GM12878 (cell line): Measurements from ENCODE around the gene TRIP4.
"Not testable (repeated sequence)": the region's sequence is repeated elsewhere in the genome, so short reads cannot be mapped to it uniquely, and the experiment has no call there.

Experiments used
- EP300 ChIP-seq, 2 experiments: fragments of 150-350 bp in 1 of 2; IDR thresholded peaks; 2 replicates each; pipeline ENCODE4 v1.6.1; 2011 to 2012; ENCODE audit warnings: low read depth in 2 of 2, low read length in 2 of 2, borderline replicate concordance in 1 of 2, improper control_type of control experiment in 1 of 2, inconsistent platforms in 1 of 2; ENCODE audit not compliant: control insufficient read depth in 1 of 2
- EZH2 ChIP-seq: IDR thresholded peaks from 2 replicates; pipeline ENCODE4 v1.6.1; 2012; ENCODE audit warnings: low read depth, mild to moderate bottlenecking, control low read depth, inconsistent platforms, low read length, borderline replicate concordance; ENCODE audit not compliant: control insufficient read depth
- HDAC6 ChIP-seq: fragments of 200-600 bp; sonication (generic); IDR thresholded peaks from one replicate; pipeline ENCODE4 v1.8.0; 2017; ENCODE audit warnings: antibody characterized with exemption; ENCODE audit not compliant: unreplicated experiment
- JUND ChIP-seq: IDR thresholded peaks from 2 replicates; pipeline ENCODE4 v1.6.1; 2012; ENCODE audit warnings: low read depth, mild to moderate bottlenecking, low read length, improper control_type of control experiment, moderate library complexity
- RAD21 ChIP-seq: IDR thresholded peaks from 2 replicates; pipeline ENCODE4 v1.6.1; 2011; ENCODE audit warnings: mild to moderate bottlenecking, low read depth, low read length, moderate library complexity; ENCODE audit not compliant: insufficient read depth
- YY1 ChIP-seq: IDR thresholded peaks from 2 replicates; pipeline ENCODE4 v1.6.1; 2011; ENCODE audit warnings: low read depth, mild to moderate bottlenecking, low read length
- TF ChIP-seq, protein P1 (sequence below): fragments of 150-350 bp; IDR thresholded peaks from 2 replicates; pipeline ENCODE4 v1.6.1; 2016; ENCODE audit warnings: low read depth, low read length
- TF ChIP-seq, protein P2 (sequence below): IDR thresholded peaks from 2 replicates; pipeline ENCODE4 v1.6.1; 2012; ENCODE audit warnings: low read depth, low read length, improper control_type of control experiment
- TF ChIP-seq, protein P3 (sequence below), 3 experiments: IDR thresholded peaks in 2 of 3; conservative IDR thresholded peaks in 1 of 3; 2 replicates each; pipeline ENCODE4 v1.5.1; 2011; ENCODE audit warnings: low read depth in 3 of 3, low read length in 3 of 3, mild to moderate bottlenecking in 3 of 3, control low read depth in 2 of 3, moderate library complexity in 2 of 3, inconsistent platforms in 1 of 3, mixed read lengths in 1 of 3; ENCODE audit not compliant: control insufficient read depth in 2 of 3, insufficient read depth in 1 of 3; ENCODE audit errors: extremely low read depth in 1 of 3
- TF ChIP-seq, protein P4 (sequence below): IDR thresholded peaks from 2 replicates; pipeline ENCODE4 v1.6.1; 2011; ENCODE audit warnings: low read depth, mild to moderate bottlenecking, low read length, moderate library complexity, borderline replicate concordance; ENCODE audit errors: extremely low read depth

DNA sequence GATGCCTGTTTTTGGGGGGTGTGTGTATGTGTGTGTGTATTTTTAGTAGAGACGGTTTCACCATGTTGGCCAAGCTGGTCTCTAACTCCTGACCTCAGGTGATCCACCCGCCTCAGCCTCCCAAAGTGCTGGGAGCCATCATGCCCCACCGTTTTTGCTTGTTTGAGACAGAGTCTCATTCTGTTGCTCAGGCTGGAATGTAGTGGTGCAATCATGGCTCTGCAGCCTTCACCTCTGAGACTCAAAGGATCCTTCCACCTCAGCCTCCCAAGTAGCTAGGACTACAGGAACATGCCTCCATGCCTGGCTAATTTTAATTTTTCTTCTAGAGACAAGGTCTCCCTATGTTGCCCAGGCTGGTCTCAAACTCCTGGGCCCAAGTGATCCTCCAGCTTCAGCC lies 4.8 kb downstream of the TRIP4 start:
- not testable (repeated sequence) for TF ChIP-seq EP300 (IDR thresholded peaks at IDR 0.05; ENCODE audit: borderline replicate concordance in 1 of 2, control insufficient read depth in 1 of 2, low read depth in 2 of 2, low read length in 2 of 2); RAD21; HDAC6; JUND; EZH2; YY1
- TF ChIP-seq, protein P1, sequence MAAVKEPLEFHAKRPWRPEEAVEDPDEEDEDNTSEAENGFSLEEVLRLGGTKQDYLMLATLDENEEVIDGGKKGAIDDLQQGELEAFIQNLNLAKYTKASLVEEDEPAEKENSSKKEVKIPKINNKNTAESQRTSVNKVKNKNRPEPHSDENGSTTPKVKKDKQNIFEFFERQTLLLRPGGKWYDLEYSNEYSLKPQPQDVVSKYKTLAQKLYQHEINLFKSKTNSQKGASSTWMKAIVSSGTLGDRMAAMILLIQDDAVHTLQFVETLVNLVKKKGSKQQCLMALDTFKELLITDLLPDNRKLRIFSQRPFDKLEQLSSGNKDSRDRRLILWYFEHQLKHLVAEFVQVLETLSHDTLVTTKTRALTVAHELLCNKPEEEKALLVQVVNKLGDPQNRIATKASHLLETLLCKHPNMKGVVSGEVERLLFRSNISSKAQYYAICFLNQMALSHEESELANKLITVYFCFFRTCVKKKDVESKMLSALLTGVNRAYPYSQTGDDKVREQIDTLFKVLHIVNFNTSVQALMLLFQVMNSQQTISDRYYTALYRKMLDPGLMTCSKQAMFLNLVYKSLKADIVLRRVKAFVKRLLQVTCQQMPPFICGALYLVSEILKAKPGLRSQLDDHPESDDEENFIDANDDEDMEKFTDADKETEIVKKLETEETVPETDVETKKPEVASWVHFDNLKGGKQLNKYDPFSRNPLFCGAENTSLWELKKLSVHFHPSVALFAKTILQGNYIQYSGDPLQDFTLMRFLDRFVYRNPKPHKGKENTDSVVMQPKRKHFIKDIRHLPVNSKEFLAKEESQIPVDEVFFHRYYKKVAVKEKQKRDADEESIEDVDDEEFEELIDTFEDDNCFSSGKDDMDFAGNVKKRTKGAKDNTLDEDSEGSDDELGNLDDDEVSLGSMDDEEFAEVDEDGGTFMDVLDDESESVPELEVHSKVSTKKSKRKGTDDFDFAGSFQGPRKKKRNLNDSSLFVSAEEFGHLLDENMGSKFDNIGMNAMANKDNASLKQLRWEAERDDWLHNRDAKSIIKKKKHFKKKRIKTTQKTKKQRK: not testable (repeated sequence)
- TF ChIP-seq, protein P2, sequence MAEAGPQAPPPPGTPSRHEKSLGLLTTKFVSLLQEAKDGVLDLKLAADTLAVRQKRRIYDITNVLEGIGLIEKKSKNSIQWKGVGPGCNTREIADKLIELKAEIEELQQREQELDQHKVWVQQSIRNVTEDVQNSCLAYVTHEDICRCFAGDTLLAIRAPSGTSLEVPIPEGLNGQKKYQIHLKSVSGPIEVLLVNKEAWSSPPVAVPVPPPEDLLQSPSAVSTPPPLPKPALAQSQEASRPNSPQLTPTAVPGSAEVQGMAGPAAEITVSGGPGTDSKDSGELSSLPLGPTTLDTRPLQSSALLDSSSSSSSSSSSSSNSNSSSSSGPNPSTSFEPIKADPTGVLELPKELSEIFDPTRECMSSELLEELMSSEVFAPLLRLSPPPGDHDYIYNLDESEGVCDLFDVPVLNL: not testable (repeated sequence)
- TF ChIP-seq, protein P3, sequence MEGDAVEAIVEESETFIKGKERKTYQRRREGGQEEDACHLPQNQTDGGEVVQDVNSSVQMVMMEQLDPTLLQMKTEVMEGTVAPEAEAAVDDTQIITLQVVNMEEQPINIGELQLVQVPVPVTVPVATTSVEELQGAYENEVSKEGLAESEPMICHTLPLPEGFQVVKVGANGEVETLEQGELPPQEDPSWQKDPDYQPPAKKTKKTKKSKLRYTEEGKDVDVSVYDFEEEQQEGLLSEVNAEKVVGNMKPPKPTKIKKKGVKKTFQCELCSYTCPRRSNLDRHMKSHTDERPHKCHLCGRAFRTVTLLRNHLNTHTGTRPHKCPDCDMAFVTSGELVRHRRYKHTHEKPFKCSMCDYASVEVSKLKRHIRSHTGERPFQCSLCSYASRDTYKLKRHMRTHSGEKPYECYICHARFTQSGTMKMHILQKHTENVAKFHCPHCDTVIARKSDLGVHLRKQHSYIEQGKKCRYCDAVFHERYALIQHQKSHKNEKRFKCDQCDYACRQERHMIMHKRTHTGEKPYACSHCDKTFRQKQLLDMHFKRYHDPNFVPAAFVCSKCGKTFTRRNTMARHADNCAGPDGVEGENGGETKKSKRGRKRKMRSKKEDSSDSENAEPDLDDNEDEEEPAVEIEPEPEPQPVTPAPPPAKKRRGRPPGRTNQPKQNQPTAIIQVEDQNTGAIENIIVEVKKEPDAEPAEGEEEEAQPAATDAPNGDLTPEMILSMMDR (IDR thresholded peaks at IDR 0.05 in 2 of 3, conservative IDR thresholded peaks at IDR 0.05 in 1 of 3; ENCODE audit: control insufficient read depth in 2 of 3, extremely low read depth in 1 of 3, insufficient read depth in 1 of 3, low read depth in 3 of 3, low read length in 3 of 3): not testable (repeated sequence)
- TF ChIP-seq, protein P4, sequence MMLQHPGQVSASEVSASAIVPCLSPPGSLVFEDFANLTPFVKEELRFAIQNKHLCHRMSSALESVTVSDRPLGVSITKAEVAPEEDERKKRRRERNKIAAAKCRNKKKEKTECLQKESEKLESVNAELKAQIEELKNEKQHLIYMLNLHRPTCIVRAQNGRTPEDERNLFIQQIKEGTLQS: not testable (repeated sequence)
